HL-60 (cell line): ENCODE data around the gene SUPT20H.

Source experiments
- GABPA ChIP-seq: IDR thresholded peaks from 2 replicates; pipeline ENCODE4 v1.6.1; 2012; ENCODE audit warnings: low read depth
- POLR2AphosphoS5 ChIP-seq: IDR thresholded peaks from 2 replicates; pipeline ENCODE4 v1.6.1; 2012; ENCODE audit warnings: low read depth
- SPI1 ChIP-seq: IDR thresholded peaks from 2 replicates; pipeline ENCODE4 v1.6.1; 2012; ENCODE audit warnings: low read depth, mild to moderate bottlenecking, borderline replicate concordance
- TF ChIP-seq, protein P1 (sequence below): IDR thresholded peaks from 2 replicates; pipeline ENCODE4 v1.6.1; 2012; ENCODE audit warnings: low read depth; ENCODE audit not compliant: insufficient replicate concordance
- TF ChIP-seq, protein P2 (sequence below): IDR thresholded peaks from one replicate; pipeline ENCODE4 v1.5.1; 2011; ENCODE audit warnings: low read length, control low read depth, inconsistent platforms; ENCODE audit not compliant: insufficient read depth

DNA sequence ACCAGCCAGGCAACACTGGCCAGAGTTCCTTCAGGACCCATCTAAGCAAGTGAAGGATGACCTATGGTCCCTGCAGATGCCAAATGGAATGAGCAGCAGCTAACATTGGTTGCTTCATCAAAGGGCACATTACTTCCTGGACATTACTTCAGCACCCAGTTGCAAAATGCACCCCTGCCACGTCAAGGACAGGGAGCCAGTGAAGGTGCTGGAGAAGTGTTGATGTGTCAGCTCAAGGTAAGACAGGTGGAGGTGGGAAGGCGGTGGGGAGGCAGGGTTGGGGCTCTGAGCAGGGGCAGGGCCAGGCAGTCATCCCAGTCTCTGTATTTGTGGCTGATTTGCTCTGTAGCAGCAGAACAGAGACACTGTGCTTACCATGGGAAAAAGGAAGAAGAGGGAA, 31.4 kb upstream of the SUPT20H start:
- TF ChIP-seq, protein P1, sequence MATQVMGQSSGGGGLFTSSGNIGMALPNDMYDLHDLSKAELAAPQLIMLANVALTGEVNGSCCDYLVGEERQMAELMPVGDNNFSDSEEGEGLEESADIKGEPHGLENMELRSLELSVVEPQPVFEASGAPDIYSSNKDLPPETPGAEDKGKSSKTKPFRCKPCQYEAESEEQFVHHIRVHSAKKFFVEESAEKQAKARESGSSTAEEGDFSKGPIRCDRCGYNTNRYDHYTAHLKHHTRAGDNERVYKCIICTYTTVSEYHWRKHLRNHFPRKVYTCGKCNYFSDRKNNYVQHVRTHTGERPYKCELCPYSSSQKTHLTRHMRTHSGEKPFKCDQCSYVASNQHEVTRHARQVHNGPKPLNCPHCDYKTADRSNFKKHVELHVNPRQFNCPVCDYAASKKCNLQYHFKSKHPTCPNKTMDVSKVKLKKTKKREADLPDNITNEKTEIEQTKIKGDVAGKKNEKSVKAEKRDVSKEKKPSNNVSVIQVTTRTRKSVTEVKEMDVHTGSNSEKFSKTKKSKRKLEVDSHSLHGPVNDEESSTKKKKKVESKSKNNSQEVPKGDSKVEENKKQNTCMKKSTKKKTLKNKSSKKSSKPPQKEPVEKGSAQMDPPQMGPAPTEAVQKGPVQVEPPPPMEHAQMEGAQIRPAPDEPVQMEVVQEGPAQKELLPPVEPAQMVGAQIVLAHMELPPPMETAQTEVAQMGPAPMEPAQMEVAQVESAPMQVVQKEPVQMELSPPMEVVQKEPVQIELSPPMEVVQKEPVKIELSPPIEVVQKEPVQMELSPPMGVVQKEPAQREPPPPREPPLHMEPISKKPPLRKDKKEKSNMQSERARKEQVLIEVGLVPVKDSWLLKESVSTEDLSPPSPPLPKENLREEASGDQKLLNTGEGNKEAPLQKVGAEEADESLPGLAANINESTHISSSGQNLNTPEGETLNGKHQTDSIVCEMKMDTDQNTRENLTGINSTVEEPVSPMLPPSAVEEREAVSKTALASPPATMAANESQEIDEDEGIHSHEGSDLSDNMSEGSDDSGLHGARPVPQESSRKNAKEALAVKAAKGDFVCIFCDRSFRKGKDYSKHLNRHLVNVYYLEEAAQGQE, result no peak
- TF ChIP-seq POLR2AphosphoS5 (no peak), GABPA (no peak), SPI1 (no peak)
- TF ChIP-seq, protein P2, sequence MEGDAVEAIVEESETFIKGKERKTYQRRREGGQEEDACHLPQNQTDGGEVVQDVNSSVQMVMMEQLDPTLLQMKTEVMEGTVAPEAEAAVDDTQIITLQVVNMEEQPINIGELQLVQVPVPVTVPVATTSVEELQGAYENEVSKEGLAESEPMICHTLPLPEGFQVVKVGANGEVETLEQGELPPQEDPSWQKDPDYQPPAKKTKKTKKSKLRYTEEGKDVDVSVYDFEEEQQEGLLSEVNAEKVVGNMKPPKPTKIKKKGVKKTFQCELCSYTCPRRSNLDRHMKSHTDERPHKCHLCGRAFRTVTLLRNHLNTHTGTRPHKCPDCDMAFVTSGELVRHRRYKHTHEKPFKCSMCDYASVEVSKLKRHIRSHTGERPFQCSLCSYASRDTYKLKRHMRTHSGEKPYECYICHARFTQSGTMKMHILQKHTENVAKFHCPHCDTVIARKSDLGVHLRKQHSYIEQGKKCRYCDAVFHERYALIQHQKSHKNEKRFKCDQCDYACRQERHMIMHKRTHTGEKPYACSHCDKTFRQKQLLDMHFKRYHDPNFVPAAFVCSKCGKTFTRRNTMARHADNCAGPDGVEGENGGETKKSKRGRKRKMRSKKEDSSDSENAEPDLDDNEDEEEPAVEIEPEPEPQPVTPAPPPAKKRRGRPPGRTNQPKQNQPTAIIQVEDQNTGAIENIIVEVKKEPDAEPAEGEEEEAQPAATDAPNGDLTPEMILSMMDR, result no peak
